HuH-7.5 (cell line): ENCODE measurements around the gene TTC7B.

ENCODE experiments used
- DNase-seq: peaks from one replicate; pipeline ENCODE4 v3.0.0; 2011; ENCODE audit warnings: low spot score

TTC7B gene

GRCh38 chr14:90703841-90704737 lies 112.1 kb downstream of the TTC7B start:
- no peak for DNase-seq

GRCh38 chr14:90700933-90701776 lies 115.1 kb downstream of the TTC7B start:
- no peak for DNase-seq

GRCh38 chr14:90699016-90699415 lies 117.2 kb downstream of the TTC7B start:
- no peak for DNase-seq

- no peak for DNase-seq
These were observed 117.8 kb downstream of the TTC7B start for GRCh38 chr14:90698379-90698869.

GRCh38 chr14:90697577-90698206 lies 118.5 kb downstream of the TTC7B start:
- DNase-seq = peak; percentile 46

- no peak for DNase-seq
These were observed 119.1 kb downstream of the TTC7B start for GRCh38 chr14:90697132-90697531.

GRCh38 chr14:90696720-90697119 lies 119.5 kb downstream of the TTC7B start:
- DNase-seq = no peak

GRCh38 chr14:90695997-90696660 lies 120.1 kb downstream of the TTC7B start:
- no peak for DNase-seq

GRCh38 chr14:90693413-90693812 lies 122.8 kb downstream of the TTC7B start:
- DNase-seq = no peak

- DNase-seq = no peak
These were observed 123.4 kb downstream of the TTC7B start for GRCh38 chr14:90692826-90693225.

GRCh38 chr14:90692061-90692460 lies 124.2 kb downstream of the TTC7B start:
- DNase-seq = no peak

- no peak for DNase-seq
These were observed 124.6 kb downstream of the TTC7B start for GRCh38 chr14:90691627-90692026.

- no peak for DNase-seq
These were observed 128.6 kb downstream of the TTC7B start for GRCh38 chr14:90687680-90688079.

- no peak for DNase-seq
These were observed 133.6 kb downstream of the TTC7B start for GRCh38 chr14:90682615-90683014.

GRCh38 chr14:90681929-90682328 lies 134.3 kb downstream of the TTC7B start:
- DNase-seq = no peak

GRCh38 chr14:90678846-90679362 lies 137.3 kb downstream of the TTC7B start:
- no peak for DNase-seq

- DNase-seq = no peak
These were observed 137.8 kb downstream of the TTC7B start for GRCh38 chr14:90678420-90678819.

- DNase-seq = no peak
These were observed 138.7 kb downstream of the TTC7B start for GRCh38 chr14:90677484-90678050.

GRCh38 chr14:90676912-90677311 lies 139.3 kb downstream of the TTC7B start:
- no peak for DNase-seq

GRCh38 chr14:90676356-90676755 lies 139.9 kb downstream of the TTC7B start:
- DNase-seq = no peak

- no peak for DNase-seq
These were observed 140.8 kb downstream of the TTC7B start for GRCh38 chr14:90675399-90675798.
